GM10266 (cell line): Measurements from ENCODE around the gene HDAC9.
A peak's percentile ranks its signal among the peaks of the same experiment; 100 is the strongest.

Source experiments
- DNase-seq: peaks from one replicate; pipeline ENCODE4 v3.0.0; 2012; ENCODE audit errors: extremely low spot score
- CTCF ChIP-seq: IDR thresholded peaks from 2 replicates; pipeline ENCODE4 v1.5.1; 2012; ENCODE audit warnings: mild to moderate bottlenecking, low read depth; ENCODE audit not compliant: control insufficient read depth, insufficient read depth; ENCODE audit errors: missing control alignments

Gene HDAC9

GRCh38 chr7:18498341-18498740 lies 2.8 kb downstream of the HDAC9 start:
- DNase-seq: no peak
- TF ChIP-seq CTCF: no peak

- TF ChIP-seq CTCF: no peak
- no peak for DNase-seq
Measured at GRCh38 chr7:18499407-18500177, 4.0 kb downstream of the HDAC9 start.

- no peak for DNase-seq
- no peak for TF ChIP-seq CTCF
Measured at GRCh38 chr7:18503126-18503866, 7.7 kb downstream of the HDAC9 start.

GRCh38 chr7:18504965-18505364 lies 9.4 kb downstream of the HDAC9 start:
- no peak for DNase-seq
- no peak for TF ChIP-seq CTCF

GRCh38 chr7:18505870-18506460 lies 10.4 kb downstream of the HDAC9 start:
- no peak for TF ChIP-seq CTCF
- peak; percentile 39 for DNase-seq

- DNase-seq: peak; percentile 20
Measured at GRCh38 chr7:18508443-18509427, 13.2 kb downstream of the HDAC9 start.

More at GRCh38 chr7:18508443-18509427, 13.2 kb downstream of the HDAC9 start:
- no peak for TF ChIP-seq CTCF
